Prostate gland (tissue), 2 donors: Measurements from ENCODE around the gene MTURN.

Experiments
- POLR2A ChIP-seq: fragments of 450-650 bp; IDR thresholded peaks from one replicate; pipeline ENCODE4 v1.6.1; 2016; ENCODE audit warnings: antibody characterized with exemption, mild to moderate bottlenecking
- POLR2AphosphoS5 ChIP-seq: sonication (generic); formaldehyde crosslinking; IDR thresholded peaks from one replicate; pipeline ENCODE4 v1.6.1; 2017; ENCODE audit warnings: antibody characterized with exemption
- TF ChIP-seq, protein P1 (sequence below), 4 experiments: fragments of 200-600 bp in 2 of 4; fragments of 450-650 bp in 2 of 4; sonication (generic) in 2 of 4; IDR thresholded peaks; 1 replicate in 3 of 4; 2 replicates in 1 of 4; pipeline ENCODE4 v1.5.1; 2016 to 2019; ENCODE audit warnings: antibody characterized with exemption in 4 of 4, mild to moderate bottlenecking in 2 of 4, moderate library complexity in 2 of 4

DNA sequence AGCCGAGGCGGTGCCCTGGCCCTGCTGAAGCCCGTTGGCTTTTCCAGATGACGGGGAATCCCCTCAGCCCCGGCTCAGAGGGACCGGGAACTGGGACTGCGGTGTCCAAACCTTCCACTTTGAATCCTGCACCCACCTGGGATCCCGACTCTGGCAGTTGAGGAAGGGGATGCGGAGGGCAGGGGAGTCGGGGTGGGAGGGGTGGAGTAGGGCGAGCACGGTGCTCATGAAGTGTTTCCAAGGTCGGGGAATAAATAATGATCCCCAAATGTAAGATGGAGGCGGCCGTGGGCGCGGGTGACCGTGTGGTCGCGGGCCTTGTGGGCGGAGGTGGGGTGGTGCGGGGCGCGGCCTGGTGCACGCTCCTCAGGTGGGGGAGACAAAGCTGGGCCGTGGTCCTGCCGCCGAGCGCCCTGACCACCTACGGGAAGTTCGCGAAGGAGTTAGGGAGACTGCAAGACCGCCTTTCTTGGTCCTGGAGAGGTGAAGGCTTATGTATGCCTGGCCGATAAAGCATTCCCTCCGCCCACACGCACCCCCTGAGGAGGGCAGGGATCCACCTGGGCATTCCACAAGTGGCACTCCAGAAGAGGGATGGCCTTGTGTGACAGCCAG, 1.4 kb downstream of the MTURN start:
- peak; percentile 4 for TF ChIP-seq POLR2A
- TF ChIP-seq, protein P1, sequence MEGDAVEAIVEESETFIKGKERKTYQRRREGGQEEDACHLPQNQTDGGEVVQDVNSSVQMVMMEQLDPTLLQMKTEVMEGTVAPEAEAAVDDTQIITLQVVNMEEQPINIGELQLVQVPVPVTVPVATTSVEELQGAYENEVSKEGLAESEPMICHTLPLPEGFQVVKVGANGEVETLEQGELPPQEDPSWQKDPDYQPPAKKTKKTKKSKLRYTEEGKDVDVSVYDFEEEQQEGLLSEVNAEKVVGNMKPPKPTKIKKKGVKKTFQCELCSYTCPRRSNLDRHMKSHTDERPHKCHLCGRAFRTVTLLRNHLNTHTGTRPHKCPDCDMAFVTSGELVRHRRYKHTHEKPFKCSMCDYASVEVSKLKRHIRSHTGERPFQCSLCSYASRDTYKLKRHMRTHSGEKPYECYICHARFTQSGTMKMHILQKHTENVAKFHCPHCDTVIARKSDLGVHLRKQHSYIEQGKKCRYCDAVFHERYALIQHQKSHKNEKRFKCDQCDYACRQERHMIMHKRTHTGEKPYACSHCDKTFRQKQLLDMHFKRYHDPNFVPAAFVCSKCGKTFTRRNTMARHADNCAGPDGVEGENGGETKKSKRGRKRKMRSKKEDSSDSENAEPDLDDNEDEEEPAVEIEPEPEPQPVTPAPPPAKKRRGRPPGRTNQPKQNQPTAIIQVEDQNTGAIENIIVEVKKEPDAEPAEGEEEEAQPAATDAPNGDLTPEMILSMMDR (IDR thresholded peaks at IDR 0.05), result no peak
- no peak for TF ChIP-seq POLR2AphosphoS5
